Pons (tissue), 1 donor: Measurements from ENCODE around the gene HYAL2.
A peak's percentile ranks its signal among the peaks of the same experiment; 100 is the strongest.

Experiments
- DNase-seq: peaks from one replicate; pipeline ENCODE4 v3.0.0-alpha.2; 2016; ENCODE audit warnings: low spot score

HYAL2 gene

GRCh38 chr3:50271314-50271936, 51.1 kb downstream of the HYAL2 start:
- no peak for DNase-seq

- DNase-seq, result no peak
Observed at GRCh38 chr3:50270422-50271224, 51.9 kb downstream of the HYAL2 start.

GRCh38 chr3:50269977-50270413, 52.5 kb downstream of the HYAL2 start:
- no peak for DNase-seq

GRCh38 chr3:50269460-50269859, 53.1 kb downstream of the HYAL2 start:
- DNase-seq, result no peak

- DNase-seq, result peak; percentile 78
Observed at GRCh38 chr3:50268703-50269451, 53.7 kb downstream of the HYAL2 start, which contains the start of gene SEMA3B. TSS of gene SEMA3B (plus strand) at chr3:50269147. CDS start at chr3:50269241, 94 bp downstream.

- DNase-seq, result no peak
Observed at GRCh38 chr3:50268276-50268675, 54.3 kb downstream of the HYAL2 start.
